ENCODE measurements around the gene COP1.
A peak's percentile ranks its signal among the peaks of the same experiment; 100 is the strongest.
"Not testable (repeated sequence)": the region's sequence is repeated elsewhere in the genome, so short reads cannot be mapped to it uniquely, and the experiment has no call there.

COP1 gene

DNA sequence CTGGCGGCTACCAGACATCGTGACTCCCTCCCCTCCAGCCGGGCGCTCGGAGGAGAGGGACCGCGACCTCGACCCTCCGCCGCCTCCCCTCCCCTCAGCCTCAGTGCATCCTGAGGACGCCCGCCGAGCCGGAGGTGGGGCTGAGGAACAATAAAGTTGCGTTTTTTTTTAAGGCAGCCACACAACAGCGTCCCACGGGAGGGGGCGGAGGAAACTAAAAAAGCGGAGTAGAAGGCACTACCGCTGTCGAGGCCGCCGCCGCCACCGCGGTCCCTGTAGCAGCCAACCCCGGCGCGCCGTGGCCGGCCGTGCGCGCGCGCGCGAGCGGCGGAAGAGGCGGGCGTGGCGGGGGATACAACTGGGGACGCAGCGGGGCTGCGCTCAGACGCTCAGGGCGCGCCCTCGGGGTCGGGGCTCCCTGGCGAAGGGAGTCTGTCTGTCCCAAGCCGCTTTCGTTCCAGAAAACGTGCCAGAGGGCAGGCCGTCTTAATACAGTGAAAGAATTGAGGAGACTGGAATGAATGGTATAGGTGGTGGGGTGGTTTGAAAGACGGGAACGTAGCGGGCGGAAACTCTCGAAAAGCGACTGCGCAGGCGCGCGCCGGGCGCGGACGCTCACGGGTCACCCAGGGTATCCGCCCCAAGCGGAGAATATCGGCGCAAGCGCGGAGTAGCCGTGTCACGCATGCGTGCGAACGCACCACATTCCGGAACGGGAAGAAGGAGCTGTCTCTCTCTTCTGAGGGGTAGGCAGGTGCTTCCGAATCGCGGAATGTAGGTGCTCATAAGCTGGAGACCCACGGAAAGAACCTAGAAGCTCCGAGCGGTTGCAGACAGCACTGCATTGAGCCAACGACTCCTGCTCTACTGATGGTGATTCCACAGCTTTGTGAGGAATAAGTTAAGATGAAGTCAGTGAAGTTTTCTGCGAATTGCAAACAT is at the start of gene COP1:
TSS of gene COP1 (minus strand) at position 326 of the 942 bp plus-strand sequence. CDS start at position 18, 308 bp downstream.
- DNase-seq, result peak; percentile 97

- DNase-seq, result no peak
Observed at GRCh38 chr1:176252191-176252590, 45.1 kb upstream of the COP1 start.

DNA sequence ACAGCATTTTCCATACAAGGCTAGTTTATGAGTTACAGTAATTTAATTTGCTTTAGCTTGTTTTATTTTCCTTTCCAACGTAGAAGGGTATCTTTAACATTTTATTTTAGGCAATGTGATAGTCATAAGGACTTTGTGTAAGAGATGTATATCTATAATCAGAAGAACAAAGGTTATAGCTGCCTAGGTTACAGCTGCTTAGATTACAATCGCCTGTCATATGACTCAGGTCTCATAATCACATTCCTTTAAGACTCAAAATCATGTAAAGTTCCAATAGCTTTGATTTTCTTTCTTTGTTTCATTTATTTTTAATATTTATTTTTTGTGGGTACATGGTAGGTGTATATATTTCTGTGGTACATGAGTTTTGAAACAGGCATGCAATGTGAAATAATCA is 37.8 kb upstream of the COP1 start:
- DNase-seq, result no peak

DNA sequence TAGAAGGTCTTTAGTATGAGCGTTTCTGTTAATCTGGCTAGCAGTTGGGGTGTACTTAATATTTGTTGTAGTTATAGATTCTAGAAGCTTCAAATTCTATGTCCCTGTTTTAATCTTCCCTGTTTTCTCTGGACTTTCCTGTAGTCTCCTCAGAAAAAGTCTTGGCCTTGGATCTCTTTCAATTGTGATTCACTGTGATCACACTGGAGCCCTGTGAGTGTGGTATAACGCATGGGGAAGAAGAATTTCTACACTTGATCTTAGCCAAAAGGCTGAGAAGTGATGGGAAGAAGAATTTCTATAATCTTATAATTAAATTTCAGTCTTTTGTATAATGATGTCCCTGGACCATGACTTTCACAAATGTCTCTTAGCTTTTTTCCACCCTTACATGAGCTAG is 36.7 kb upstream of the COP1 start:
- no peak for DNase-seq

DNA sequence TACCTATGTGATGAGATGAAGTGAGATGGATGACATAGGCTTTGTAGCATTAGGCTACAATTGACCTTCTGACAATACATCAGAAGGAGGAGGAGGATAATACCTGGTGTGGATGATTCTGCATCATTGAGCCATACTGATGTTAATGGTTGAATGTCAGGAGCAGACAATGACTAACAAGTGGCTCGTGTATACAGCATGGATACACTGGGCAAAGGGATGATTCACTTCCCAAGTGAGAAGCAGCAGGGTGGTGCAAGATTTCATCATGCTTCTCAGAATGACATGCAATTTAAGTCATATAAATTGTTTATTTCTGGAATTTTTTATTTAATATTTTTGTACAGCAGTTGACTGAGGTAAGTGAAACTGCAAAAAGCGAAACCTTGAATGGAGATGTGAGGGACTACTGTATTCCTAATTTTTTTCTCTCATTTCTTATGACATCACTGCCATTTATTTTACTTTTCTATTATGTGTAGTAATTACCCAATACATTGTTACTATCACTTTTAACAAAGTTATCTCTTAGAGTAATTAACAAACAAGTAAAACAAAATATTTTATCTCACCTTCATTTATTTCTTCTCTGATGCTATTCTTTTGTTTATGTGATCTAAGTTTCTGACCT is 34.4 kb upstream of the COP1 start:
- DNase-seq, result no peak

DNA sequence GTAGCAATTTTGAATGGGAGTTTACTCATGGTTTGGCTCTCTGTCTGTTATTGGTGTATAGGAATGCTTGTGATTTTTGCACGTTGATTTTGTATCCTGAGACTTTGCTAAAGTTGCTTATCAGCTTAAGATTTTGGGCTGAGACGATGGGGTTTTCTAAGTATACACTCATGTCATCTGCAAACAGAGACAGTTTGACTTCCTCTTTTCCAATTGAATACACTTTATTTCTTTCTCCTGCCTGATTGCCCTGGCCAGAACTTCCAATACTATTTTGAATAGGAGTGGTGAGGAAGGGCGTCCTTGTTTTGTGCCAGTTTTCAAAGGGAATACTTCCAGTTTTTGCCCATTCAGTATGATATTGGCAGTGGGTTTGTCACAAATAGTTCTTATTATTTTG is 26.6 kb upstream of the COP1 start:
- DNase-seq, result not testable (repeated sequence)

GRCh38 chr1:176227579-176227978 is 20.5 kb upstream of the COP1 start:
- no peak for DNase-seq

DNA sequence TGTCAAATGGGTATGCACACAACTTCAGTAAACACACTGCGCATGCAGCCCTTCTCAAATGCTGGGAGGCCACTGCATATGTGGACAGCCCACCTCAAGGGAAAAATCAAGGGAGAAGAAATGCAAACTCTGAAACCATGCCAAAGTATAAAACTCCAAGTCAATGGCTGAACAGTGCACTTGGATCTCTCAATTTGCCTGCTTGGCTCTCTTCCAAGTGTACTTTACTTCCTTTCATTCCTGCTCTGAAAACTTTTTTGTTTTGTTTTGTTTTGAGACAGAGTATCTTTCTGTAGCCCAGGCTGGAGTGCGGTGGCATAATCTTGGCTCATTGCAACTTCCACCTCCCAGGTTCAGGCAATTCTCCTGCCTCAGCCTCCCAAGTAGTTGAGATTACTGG is 18.8 kb upstream of the COP1 start:
- DNase-seq, result no peak

DNA sequence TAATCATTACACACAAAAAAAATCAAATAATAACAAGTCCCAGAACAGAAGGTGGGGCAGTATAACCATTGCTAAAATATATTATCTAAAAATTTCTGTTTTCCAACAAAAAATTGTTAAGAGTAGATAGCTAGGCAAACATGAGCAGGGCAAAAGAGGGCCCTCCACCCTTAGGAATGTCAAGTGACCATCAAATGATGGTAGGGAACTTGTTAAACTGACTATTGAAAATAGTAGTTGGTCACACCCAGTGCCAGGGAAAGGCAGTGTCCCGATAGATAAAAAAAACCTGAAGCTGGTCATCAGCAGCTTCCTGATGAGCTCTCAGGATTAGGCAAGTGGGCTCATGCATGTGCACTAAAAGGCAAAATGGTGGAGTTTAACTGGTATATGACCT is 18.4 kb upstream of the COP1 start:
- DNase-seq, result no peak

- DNase-seq, result no peak
Observed at GRCh38 chr1:176222196-176222595, 15.1 kb upstream of the COP1 start.

DNA sequence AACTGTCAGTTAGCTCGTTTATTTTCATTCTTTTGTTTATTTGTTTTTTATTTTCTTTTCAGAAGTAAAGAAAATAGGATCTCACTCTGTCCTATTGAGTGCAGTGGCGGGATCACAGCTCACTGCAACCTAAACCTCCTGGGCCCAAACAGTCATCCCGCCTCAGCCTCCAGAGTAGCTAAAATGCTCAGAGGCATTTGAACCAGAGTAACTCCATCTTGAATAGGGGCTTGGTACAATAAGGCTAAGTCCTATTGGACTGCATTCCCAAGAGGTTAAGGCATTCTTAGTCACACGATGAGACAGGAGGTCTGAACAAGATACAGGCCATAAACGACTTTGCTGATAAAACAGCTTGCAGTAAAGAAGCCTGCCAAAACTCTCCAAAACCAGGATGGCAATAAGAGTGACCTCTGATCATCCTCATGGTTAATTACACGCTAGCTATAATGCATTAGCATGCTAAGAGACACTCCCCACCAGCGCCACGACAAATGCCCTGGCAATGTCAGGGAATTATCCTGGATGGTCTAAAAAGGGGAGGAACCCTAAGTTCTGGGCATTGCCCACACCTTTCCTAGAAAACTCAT is 13.1 kb upstream of the COP1 start:
- no peak for DNase-seq

DNA sequence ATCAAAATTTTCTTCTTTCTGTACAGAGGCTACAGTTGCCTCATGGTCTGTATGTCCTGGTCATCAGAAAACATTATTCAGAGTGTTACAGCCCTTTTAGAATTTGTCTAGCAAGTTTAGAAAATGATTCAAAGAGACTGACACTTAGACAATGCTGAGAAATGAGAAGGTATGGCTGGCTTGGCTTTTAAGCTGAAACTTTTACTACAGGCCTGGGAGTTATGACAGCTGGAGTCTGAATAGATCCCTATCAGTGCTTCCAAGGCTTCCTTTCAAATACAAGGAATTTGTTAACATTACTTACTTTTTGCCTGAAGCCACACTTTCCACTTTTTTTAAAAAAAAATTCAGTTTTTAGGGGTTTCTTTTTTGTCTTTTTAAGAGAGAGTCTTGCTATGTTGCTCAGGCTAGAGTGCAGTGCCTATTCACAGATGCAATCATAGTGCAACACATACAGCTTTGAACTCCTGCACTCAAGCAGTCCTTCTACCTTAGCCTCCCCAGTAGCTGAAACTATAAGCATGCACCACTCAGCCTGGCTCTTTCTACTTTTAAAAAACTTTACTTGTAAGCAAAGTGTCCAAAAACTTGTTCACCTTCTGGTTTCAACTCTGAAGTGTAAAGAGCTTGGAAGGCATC is 10.5 kb upstream of the COP1 start:
- DNase-seq, result no peak

DNA sequence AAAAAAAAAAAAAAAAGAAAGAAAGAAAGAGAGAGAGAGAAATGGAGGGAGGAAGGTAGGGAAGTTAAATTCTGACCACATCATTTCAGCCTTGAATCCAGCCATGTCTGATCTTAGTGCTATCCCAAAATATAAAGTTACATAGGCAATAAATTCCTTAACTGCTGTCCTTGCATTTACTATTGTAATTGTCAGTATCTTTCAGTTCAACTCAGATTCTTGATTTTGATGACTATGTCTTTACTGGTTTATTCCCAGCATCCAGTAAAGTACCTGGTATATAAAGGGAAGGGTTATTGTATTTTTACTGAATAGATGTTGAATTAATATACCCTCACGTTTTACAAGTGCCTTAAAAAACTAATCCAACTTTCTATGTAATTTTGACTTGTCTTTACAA is 8.9 kb upstream of the COP1 start:
- no peak for DNase-seq

GRCh38 chr1:176211396-176212165 is 4.5 kb upstream of the COP1 start:
- no peak for DNase-seq

- no peak for DNase-seq
Observed at GRCh38 chr1:176208034-176208433, 948 bp upstream of the COP1 start.

GRCh38 chr1:176206006-176206960 is 803 bp downstream of the COP1 start:
- DNase-seq, result peak; percentile 30

DNA sequence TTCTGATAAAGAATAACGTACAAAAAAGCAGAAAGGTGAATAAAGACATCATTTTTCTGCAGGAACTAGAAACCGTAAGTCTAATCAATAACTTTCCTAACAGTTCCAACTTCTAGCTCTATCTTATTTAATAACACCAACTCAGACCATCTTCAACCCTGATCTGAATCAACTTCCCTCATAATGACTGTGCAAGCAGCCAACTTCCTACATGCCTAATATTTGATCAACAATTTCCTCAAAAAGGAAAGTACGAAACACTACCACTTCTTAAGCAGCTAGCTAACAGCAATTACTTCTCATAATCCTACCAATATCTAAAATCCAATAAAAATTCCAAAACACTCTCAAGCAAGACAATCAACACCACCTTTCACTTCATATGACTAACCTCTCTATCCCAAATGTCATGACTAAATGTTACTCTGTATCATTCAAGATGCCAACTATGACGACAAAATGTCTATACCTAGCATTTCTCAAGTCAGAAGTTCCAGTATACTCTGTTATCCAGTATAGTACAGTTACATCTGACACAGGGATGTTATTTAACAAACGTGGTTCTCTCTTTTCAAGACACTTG is 1.7 kb downstream of the COP1 start:
- no peak for DNase-seq

DNA sequence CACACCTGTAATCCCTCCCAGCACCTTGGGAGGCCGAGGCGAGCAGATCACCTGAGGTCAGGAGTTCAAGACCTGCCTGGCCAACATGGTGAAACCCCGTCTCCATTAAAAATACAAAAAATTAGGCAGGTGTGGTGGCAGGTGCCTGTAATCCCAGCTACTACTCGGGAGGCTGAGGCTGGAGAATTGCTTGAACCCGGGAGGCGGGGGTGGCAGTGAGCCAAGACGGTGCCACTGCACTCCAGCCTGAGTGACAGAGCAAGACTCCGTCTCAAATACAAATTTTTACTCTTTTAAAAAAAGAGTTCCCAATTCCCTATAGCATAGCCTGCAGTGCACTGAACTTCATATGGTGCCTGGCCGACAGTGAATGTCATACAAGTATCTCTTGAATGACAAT is 2.4 kb downstream of the COP1 start:
- not testable (repeated sequence) for DNase-seq

GRCh38 chr1:176203735-176204134 is 3.4 kb downstream of the COP1 start:
- DNase-seq, result no peak

DNA sequence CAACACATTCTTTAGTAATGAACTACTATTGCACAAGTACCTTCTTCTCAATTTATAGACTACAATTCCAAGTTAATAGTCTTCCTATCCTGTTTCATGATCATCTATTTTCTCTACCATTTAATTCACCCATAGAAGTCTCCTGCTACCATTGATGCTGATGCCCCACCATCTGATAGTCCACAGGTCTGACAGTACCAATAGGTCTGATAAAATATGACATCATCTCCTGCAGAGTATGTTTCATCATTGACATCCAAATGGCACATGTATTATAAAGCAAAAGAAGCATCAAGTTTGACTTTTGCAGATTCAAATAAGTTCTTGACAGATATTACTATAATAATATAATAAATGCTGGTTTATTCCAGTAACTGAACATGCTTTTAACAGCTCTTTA is 5.5 kb downstream of the COP1 start:
- no peak for DNase-seq

DNA sequence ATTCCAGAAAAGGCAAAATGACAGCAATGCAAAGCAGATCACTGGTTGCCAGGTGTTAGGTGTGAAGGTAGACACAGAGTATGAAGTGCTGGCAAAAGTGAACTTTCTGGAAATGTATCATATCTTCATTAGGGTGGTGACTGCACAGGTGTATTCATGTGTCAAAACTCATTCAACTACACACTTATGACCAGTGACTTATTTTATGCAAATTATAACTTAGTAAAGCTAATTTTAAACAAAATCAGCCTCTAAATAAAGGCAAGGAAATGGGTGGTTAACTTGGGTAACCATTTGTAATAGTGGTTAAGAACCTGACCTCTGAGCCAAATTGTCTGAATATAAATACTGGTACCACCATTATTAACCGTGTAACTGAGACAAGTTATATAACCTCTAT is 7.4 kb downstream of the COP1 start:
- DNase-seq, result no peak

All from CD4-positive, alpha-beta T cell treated with Interleukin-15 for 1 hour (primary cell).